H1 (cell line): ENCODE measurements around the gene TMEM272. TPM values are rescaled to one million over a fixed set of nuclear protein-coding genes. Genes with fewer than 3 reads are reported as not detected.
A peak's percentile ranks its signal among the peaks of the same experiment; 100 is the strongest.

Experiments used
- CTCF ChIA-PET: fragments of 300-600 bp; sonication (Branson Sonifier 250); formaldehyde crosslinking; loops from one replicate; lab custom pipeline; 2021; ENCODE audit not compliant: partially characterized antibody; lab: Charles Lee
- POLR2A ChIA-PET: fragments of 300-600 bp; sonication (Branson Sonifier 250); formaldehyde crosslinking; loops from one replicate; lab custom pipeline; 2021; ENCODE audit warnings: inconsistent platforms; ENCODE audit not compliant: partially characterized antibody; lab: Charles Lee
- DNase-seq, 2 experiments: peaks; one replicate each; pipeline versions ENCODE4 v3.0.0 to v3.0.0-alpha.2; 2010 to 2022; ENCODE audit warnings: low spot score in 2 of 2, low read depth in 1 of 2, mixed read lengths in 1 of 2
- FAIRE-seq: peaks from 2 replicates; lab custom pipeline; 2011; peaks lifted over from hg19 to GRCh38; lab: Jason Lieb, UNC
- H2AFZ ChIP-seq: 2 replicates; pipeline ENCODE4 v1.8.1; 2012; ENCODE audit warnings: low read length, inconsistent platforms
- H2AK5ac ChIP-seq: 2 replicates; pipeline ENCODE4 v1.6.1; 2013; ENCODE audit warnings: low read depth, low read length
- H2BK120ac ChIP-seq: replicated peaks from 2 replicates; pipeline ENCODE3; 2013; ENCODE audit warnings: low read depth, low read length, inconsistent platforms
- H2BK12ac ChIP-seq: 2 replicates; pipeline ENCODE4 v1.6.1; 2013; ENCODE audit warnings: low read depth, low read length
- H2BK15ac ChIP-seq: 2 replicates; pipeline ENCODE4 v1.6.1; 2013; ENCODE audit warnings: low read length
- H2BK20ac ChIP-seq: 2 replicates; pipeline ENCODE4 v1.6.1; 2013; ENCODE audit warnings: low read length
- H2BK5ac ChIP-seq: 2 replicates; pipeline ENCODE4 v1.6.1; 2013; ENCODE audit warnings: low read depth, low read length
- H3K14ac ChIP-seq: 2 replicates; pipeline ENCODE4 v1.6.1; 2013; ENCODE audit warnings: inconsistent platforms; ENCODE audit not compliant: insufficient read length
- H3K18ac ChIP-seq: 2 replicates; pipeline ENCODE4 v1.6.1; 2013; ENCODE audit warnings: low read length; ENCODE audit errors: extremely low read depth
- H3K23ac ChIP-seq: 2 replicates; pipeline ENCODE4 v1.6.1; 2013; ENCODE audit warnings: inconsistent platforms; ENCODE audit not compliant: insufficient read length
- H3K23me2 ChIP-seq: 2 replicates; pipeline ENCODE4 v1.6.1; 2013; ENCODE audit warnings: low read depth, low read length
- H3K27ac ChIP-seq: 2 replicates; pipeline ENCODE4 v1.6.1; 2011; ENCODE audit warnings: low read depth, low read length, inconsistent platforms
- H3K27me3 ChIP-seq, 4 experiments: replicated peaks in 1 of 4; 1 replicate in 1 of 4; 2 replicates in 3 of 4; pipeline versions ENCODE4 v1.6.1 to v1.8.1; 2011 to 2013; ENCODE audit warnings: low read length in 3 of 4, mild to moderate bottlenecking in 3 of 4, inconsistent platforms in 2 of 4, mixed read lengths in 2 of 4, moderate library complexity in 1 of 4; ENCODE audit not compliant: control insufficient read depth in 3 of 4, insufficient read depth in 3 of 4; ENCODE audit errors: extremely low read depth in 1 of 4
- H3K36me3 ChIP-seq, 4 experiments: 2 replicates each; pipeline versions ENCODE4 v1.6.1 to v1.8.1; 2011 to 2013; ENCODE audit warnings: mild to moderate bottlenecking in 4 of 4, low read length in 3 of 4, moderate library complexity in 2 of 4, control low read depth in 1 of 4, inconsistent platforms in 1 of 4; ENCODE audit not compliant: insufficient read depth in 4 of 4, control insufficient read depth in 2 of 4
- H3K4ac ChIP-seq: replicated peaks from 2 replicates; pipeline ENCODE3; 2013; ENCODE audit warnings: low read length, low read depth, mixed read lengths, inconsistent platforms; ENCODE audit not compliant: insufficient read length
- H3K4me1 ChIP-seq, 4 experiments: replicated peaks in 1 of 4; 1 replicate in 1 of 4; 2 replicates in 3 of 4; pipeline versions ENCODE4 v1.6.1 to v1.8.1; 2011 to 2013; ENCODE audit warnings: low read length in 3 of 4, inconsistent platforms in 2 of 4, mixed read lengths in 1 of 4; ENCODE audit not compliant: insufficient read depth in 4 of 4, control insufficient read depth in 3 of 4
- H3K4me2 ChIP-seq, 2 experiments: 2 replicates each; pipeline versions ENCODE4 v1.6.1 to v1.8.1; 2011 to 2013; ENCODE audit warnings: low read depth in 2 of 2, low read length in 2 of 2, control low read depth in 1 of 2, inconsistent platforms in 1 of 2, mild to moderate bottlenecking in 1 of 2; ENCODE audit not compliant: insufficient read depth in 1 of 2
- H3K4me3 ChIP-seq, 4 experiments: fragments of 200-600, 300-600 bp in 1 of 4; sonication (generic), shearing (Covaris generic), sonication (Bioruptor Twin) in 1 of 4; 2 replicates each; pipeline versions ENCODE4 v1.5.1 to v1.8.1; 2011 to 2016; ENCODE audit warnings: low read length in 4 of 4, low read depth in 3 of 4, control low read depth in 2 of 4, inconsistent platforms in 2 of 4, mild to moderate bottlenecking in 2 of 4, mixed read lengths in 1 of 4, moderate library complexity in 1 of 4; ENCODE audit not compliant: insufficient read depth in 2 of 4; ENCODE audit errors: extremely low read depth in 1 of 4
- H3K56ac ChIP-seq: replicated peaks from 2 replicates; pipeline ENCODE3; 2013; ENCODE audit warnings: low read depth, mild to moderate bottlenecking, mixed read lengths, low read length, inconsistent platforms; ENCODE audit not compliant: insufficient read length
- H3K79me1 ChIP-seq: 2 replicates; pipeline ENCODE4 v1.6.1; 2013; ENCODE audit warnings: low read depth, low read length, control low read depth
- H3K79me2 ChIP-seq, 2 experiments: 2 replicates each; pipeline versions ENCODE4 v1.6.1 to v1.8.1; 2012 to 2013; ENCODE audit warnings: low read length in 2 of 2, mild to moderate bottlenecking in 2 of 2, inconsistent platforms in 1 of 2; ENCODE audit not compliant: insufficient read depth in 2 of 2, control insufficient read depth in 1 of 2
- H3K9ac ChIP-seq, 4 experiments: replicated peaks in 1 of 4; 1 replicate in 1 of 4; 2 replicates in 3 of 4; pipeline versions ENCODE4 v1.6.1 to v1.8.1; 2011 to 2013; ENCODE audit warnings: low read depth in 3 of 4, low read length in 3 of 4, control low read depth in 2 of 4, mild to moderate bottlenecking in 2 of 4, moderate library complexity in 2 of 4, inconsistent platforms in 1 of 4; ENCODE audit errors: extremely low read depth in 1 of 4
- H3K9me3 ChIP-seq, 2 experiments: 2 replicates each; pipeline versions ENCODE4 v1.6.1 to v1.8.1; 2012 to 2013; ENCODE audit warnings: mild to moderate bottlenecking in 2 of 2, moderate library complexity in 2 of 2, control low read depth in 1 of 2, inconsistent platforms in 1 of 2, low read depth in 1 of 2, low read length in 1 of 2, mixed read lengths in 1 of 2; ENCODE audit not compliant: insufficient read depth in 2 of 2
- H4K20me1 ChIP-seq, 2 experiments: replicated peaks in 1 of 2; 2 replicates each; pipeline versions ENCODE3 to v1.8.1; 2011 to 2013; ENCODE audit warnings: inconsistent platforms in 2 of 2, low read length in 2 of 2, mild to moderate bottlenecking in 1 of 2; ENCODE audit not compliant: insufficient read depth in 2 of 2, control insufficient read depth in 1 of 2
- H4K5ac ChIP-seq: 2 replicates; pipeline ENCODE4 v1.6.1; 2013; ENCODE audit warnings: low read length, low read depth, mixed read lengths, inconsistent platforms; ENCODE audit not compliant: insufficient read length
- H4K8ac ChIP-seq: 2 replicates; pipeline ENCODE4 v1.8.0; 2013; ENCODE audit warnings: mild to moderate bottlenecking, moderate library complexity, low read length, inconsistent platforms; ENCODE audit not compliant: insufficient read depth; ENCODE audit errors: extremely low read depth
- H4K91ac ChIP-seq: replicated peaks from 2 replicates; pipeline ENCODE3; 2013; ENCODE audit warnings: low read length, mixed read lengths, inconsistent platforms; ENCODE audit not compliant: insufficient read length
- ASH2L ChIP-seq: fragments of 200-600, 300-600 bp; sonication (generic); IDR thresholded peaks from one replicate; pipeline ENCODE4 v1.7.1; 2017; ENCODE audit warnings: low read length
- SAP30 ChIP-seq: fragments of 300-600 bp; sonication (generic); IDR thresholded peaks from 2 replicates; pipeline ENCODE4 v1.7.1; 2012; ENCODE audit warnings: low read length, moderate library complexity, mild to moderate bottlenecking, inconsistent platforms; ENCODE audit not compliant: insufficient read depth, insufficient replicate concordance
- WGBS, 2 experiments: shearing (Covaris generic) in 1 of 2; methylation state at CpG; one replicate each; pipeline versions ENCODE4 v1.1.6 to v1.1.7; 2013 to 2015; ENCODE audit warnings: low lambda C conversion rate in 2 of 2, mixed read lengths in 2 of 2, inconsistent platforms in 1 of 2, low coverage in 1 of 2, missing lambda C conversion rate in 1 of 2; ENCODE audit not compliant: insufficient replicate concordance in 2 of 2, insufficient coverage in 1 of 2, insufficient read length in 1 of 2; ENCODE audit errors: extremely low coverage in 1 of 2, missing lambda C conversion rate in 1 of 2; 5-methylcytosine and 5-hydroxymethylcytosine counted together
- polyA plus RNA-seq, 7 experiments: library from polyadenylated mRNA; depleted of rRNA in 3 of 7; stranded (reverse) in 5 of 7; unstranded in 2 of 7; fragments of >200 nt in 5 of 7; fragments of 200-250 nt in 2 of 7; gene quantifications; 1 replicate in 5 of 7; 2 replicates in 1 of 7; 4 replicates in 1 of 7; pipeline versions ENCODE4 v1.2.1 to v1.2.3, GENCODE V29; 2011 to 2013; ENCODE audit warnings: missing spikeins in 2 of 7, mixed read lengths in 2 of 7
- total RNA-seq: library from RNA; stranded (reverse); fragmentation: NEBNext Ultra II Directional; extraction: Animal tissue kit (Norgen Biotek cat#: 25700); gene quantifications from 2 replicates; pipeline ENCODE4 v1.2.1, GENCODE V29; 2021

TMEM272 gene
- total and polyA plus RNA-seq, 2 of the 8 experiments (the other 6 are each of a cell fraction or from before 2014, with no cell fraction given), result 0.05 TPM; not detected in 1

- H4K5ac ChIP-seq, result no peak overlapping the region
- peak overlapping the region; percentile 81 for H4K91ac ChIP-seq
- H3K56ac ChIP-seq, result no peak overlapping the region
- H3K4me1 ChIP-seq, result peaks cover 12 to 21% (median 16%) of the 10 kb centered on the region in 4 experiments
- peaks cover 8% of the 10 kb centered on the region for H3K23me2 ChIP-seq
- H4K20me1 ChIP-seq, result no peaks in the 10 kb centered on the region
- H3K9ac ChIP-seq, result peak overlapping the region in 2 of 4 experiments; percentile 92 to 93; a peak in 4 of 7 replicates
- no peaks in the 10 kb centered on the region for H3K36me3 ChIP-seq
- CTCF ChIA-PET, result interaction anchor here (0.6 to 2.5 kb wide), 2 partner anchors 13 to 61 kb away, joined by 3 to 13 read pairs; no protein-coding TSS in a partner anchor
- peak overlapping the region; percentile 69 to 80 (median 78); a peak in 7 of 8 replicates for H3K4me3 ChIP-seq
- no peak overlapping the region for H3K4ac ChIP-seq
- no peak overlapping the region for H3K27ac ChIP-seq
- POLR2A ChIA-PET, result interaction anchor here (1.3 to 2.6 kb wide), 4 partner anchors 9 to 370 kb away, joined by 3 to 11 read pairs (median 4); partner anchors contain the start of gene INTS6
- no peak overlapping the region for H3K14ac ChIP-seq
- H2BK20ac ChIP-seq, result no peak overlapping the region; the same call in 1 of the 2 replicates
- no peak overlapping the region for H2AFZ ChIP-seq
- DNase-seq (no peak), FAIRE-seq (no peak)
- H3K4me2 ChIP-seq, result peak overlapping the region; percentile 80 to 89
- peak overlapping the region; percentile 88 for H2BK5ac ChIP-seq
- TF ChIP-seq ASH2L, result no peak
- TF ChIP-seq SAP30, result peak; percentile 14
- H3K18ac ChIP-seq, result peak overlapping the region; percentile 97
- H2AK5ac ChIP-seq, result 0 out of 2 replicates have a peak overlapping the region, but pooled peaks have one; percentile 13
- no peak overlapping the region for H2BK120ac ChIP-seq
- H2BK12ac ChIP-seq, result peak overlapping the region; percentile 94; the same call in 1 of the 2 replicates
- H3K79me2 ChIP-seq, result no peaks in the 10 kb centered on the region
- 69% methylated on average over 9 of the region's 9 CpGs; no CpG with 5 or more reads in 1 of the 2 experiments for WGBS, 2 experiments
- no peak overlapping the region for H4K8ac ChIP-seq
- no peaks in the 10 kb centered on the region for H3K9me3 ChIP-seq
- H3K79me1 ChIP-seq, result no peaks in the 10 kb centered on the region
- H3K23ac ChIP-seq, result no peak overlapping the region
- H2BK15ac ChIP-seq, result no peak overlapping the region
- H3K27me3 ChIP-seq, result 0 out of 7 replicates have a peak, but pooled peaks cover 0 to 2% (median 0%) of the 10 kb centered on the region in 4 experiments
Measured at GRCh38 chr13:51802631-51803418, 42.2 kb downstream of the TMEM272 start.
